Measurements from ENCODE around the gene TEKT3.

DNA sequence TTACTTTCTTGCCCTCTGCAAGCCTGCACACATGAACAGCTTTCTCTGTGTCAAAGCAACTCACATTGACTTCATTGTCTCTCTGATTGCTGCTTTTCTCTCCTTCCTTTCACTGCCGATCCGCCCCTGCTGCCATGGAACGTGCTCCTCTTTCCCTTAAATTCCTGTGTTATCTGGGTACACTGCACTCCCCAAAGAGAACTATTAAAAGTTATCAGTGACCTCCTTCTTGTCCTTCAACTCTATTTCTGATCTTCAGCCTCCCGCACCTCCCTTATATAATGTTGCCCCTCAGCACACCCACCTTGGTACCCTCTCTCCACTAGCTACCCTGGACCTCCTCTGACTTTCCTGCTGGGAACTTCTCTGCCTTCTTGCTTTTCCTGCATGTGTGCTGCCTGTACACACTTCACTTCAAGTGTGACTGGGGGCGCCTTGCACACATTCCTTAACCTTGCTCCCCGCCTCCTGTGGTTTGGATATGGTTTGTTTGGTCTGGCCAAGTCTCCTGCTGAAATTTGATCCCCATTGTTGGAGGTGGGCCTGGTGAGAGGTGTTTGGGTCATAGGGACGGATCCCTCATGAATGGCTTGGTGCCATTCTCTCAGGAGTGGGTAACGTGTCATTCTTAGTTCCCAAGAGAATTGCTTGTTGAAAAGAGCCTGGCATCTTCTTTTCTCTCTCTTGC lies 49.6 kb downstream of the TEKT3 start:
- TF ChIP-seq, protein P1, sequence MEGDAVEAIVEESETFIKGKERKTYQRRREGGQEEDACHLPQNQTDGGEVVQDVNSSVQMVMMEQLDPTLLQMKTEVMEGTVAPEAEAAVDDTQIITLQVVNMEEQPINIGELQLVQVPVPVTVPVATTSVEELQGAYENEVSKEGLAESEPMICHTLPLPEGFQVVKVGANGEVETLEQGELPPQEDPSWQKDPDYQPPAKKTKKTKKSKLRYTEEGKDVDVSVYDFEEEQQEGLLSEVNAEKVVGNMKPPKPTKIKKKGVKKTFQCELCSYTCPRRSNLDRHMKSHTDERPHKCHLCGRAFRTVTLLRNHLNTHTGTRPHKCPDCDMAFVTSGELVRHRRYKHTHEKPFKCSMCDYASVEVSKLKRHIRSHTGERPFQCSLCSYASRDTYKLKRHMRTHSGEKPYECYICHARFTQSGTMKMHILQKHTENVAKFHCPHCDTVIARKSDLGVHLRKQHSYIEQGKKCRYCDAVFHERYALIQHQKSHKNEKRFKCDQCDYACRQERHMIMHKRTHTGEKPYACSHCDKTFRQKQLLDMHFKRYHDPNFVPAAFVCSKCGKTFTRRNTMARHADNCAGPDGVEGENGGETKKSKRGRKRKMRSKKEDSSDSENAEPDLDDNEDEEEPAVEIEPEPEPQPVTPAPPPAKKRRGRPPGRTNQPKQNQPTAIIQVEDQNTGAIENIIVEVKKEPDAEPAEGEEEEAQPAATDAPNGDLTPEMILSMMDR (IDR thresholded peaks at IDR 0.05) = no peak
- TF ChIP-seq POLR2A (IDR thresholded peaks at IDR 0.05) = no peak
- no peak for TF ChIP-seq POLR2AphosphoS5 (IDR thresholded peaks at IDR 0.05)
